Adrenal gland (tissue), 12 donors: ENCODE data around the gene RHOU. TPM values are rescaled to one million over a fixed set of nuclear protein-coding genes. Genes with fewer than 3 reads are reported as not detected.

ENCODE experiments used
- DNase-seq, 7 donors: peaks; one replicate each; pipeline ENCODE4 v3.0.0-alpha.2; 2019 to 2020
- H3K27ac ChIP-seq, 5 donors: fragments of 200-600 bp; sonication (generic) in 4 of 5; 1 replicate in 3 of 5; 2 replicates in 2 of 5; pipeline versions ENCODE4 v1.5.1 to v1.8.0; 2016 to 2020; ENCODE audit warnings: mild to moderate bottlenecking in 1 of 5
- H3K27me3 ChIP-seq: fragments of 200-600 bp; 2 replicates; pipeline ENCODE4 v1.8.0; 2021
- H3K36me3 ChIP-seq, 2 donors: fragments of 200-600 bp; replicated peaks in 1 of 2; 1 replicate in 1 of 2; 2 replicates in 1 of 2; pipeline versions ENCODE4 v1.5.1 to v1.8.0; 2018 to 2022
- H3K4me1 ChIP-seq, 2 donors: fragments of 200-600 bp; replicated peaks in 1 of 2; 1 replicate in 1 of 2; 2 replicates in 1 of 2; pipeline versions ENCODE4 v1.5.1 to v1.8.0; 2018 to 2021
- H3K4me3 ChIP-seq, 4 donors: fragments of 200-600 bp; sonication (generic) in 3 of 4; one replicate each; pipeline ENCODE4 v1.5.1; 2016 to 2018
- H3K9me3 ChIP-seq, 3 donors: fragments of 200-600 bp; sonication (generic) in 1 of 3; replicated peaks in 1 of 3; 1 replicate in 2 of 3; 2 replicates in 1 of 3; pipeline versions ENCODE4 v1.5.1 to v1.8.0; 2016 to 2021
- POLR2A ChIP-seq, 2 donors: fragments of 450-650 bp; IDR thresholded peaks; one replicate each; pipeline ENCODE4 v1.6.1; 2017; ENCODE audit warnings: antibody characterized with exemption in 2 of 2, mild to moderate bottlenecking in 2 of 2, moderate library complexity in 1 of 2
- WGBS, 4 donors: extraction: QIAGEN DNeasy Blood & Tissue Kit in 2 of 4; methylation state at CpG; one replicate each; pipeline versions ENCODE4 v1.1.5 to v1.1.7; 2013 to 2017; 5-methylcytosine and 5-hydroxymethylcytosine counted together
- intact Hi-C, 2 donors: fragments of 100-400 bp; cut with DNase I; formaldehyde crosslinking; loops; one replicate each; pipeline versions ENCODE4 v1.14.1 to v1.15.0; 2022 to 2023
- polyA plus RNA-seq, 3 donors: library from polyadenylated mRNA; stranded (reverse); fragments of 200-250 nt in 2 of 3; fragments of 350-450 nt in 1 of 3; fragmentation: Illumina TruSeq in 1 of 3; extraction: RNeasy Lipid Tissue Mini Kit (QIAGEN cat#74804) in 1 of 3; gene quantifications; one replicate each; pipeline ENCODE4 v1.2.3, GENCODE V29; 2013 to 2014
- total RNA-seq, 9 donors: library from RNA; depleted of rRNA in 4 of 9; stranded (reverse); fragments of >200 nt in 4 of 9; fragments of 120-200 nt in 1 of 9; fragmentation: NEBNext Ultra II Directional in 1 of 9; extraction: Animal tissue kit (Norgen Biotek cat#: 25700) in 1 of 9; gene quantifications; one replicate each; pipeline versions ENCODE4 v1.1.0 to v1.2.4, GENCODE V29; 2013 to 2023
- TF ChIP-seq, protein P1 (sequence below), 6 experiments: fragments of 450-650 bp in 4 of 6; fragments of 200-600 bp in 2 of 6; sonication (generic) in 1 of 6; IDR thresholded peaks; 1 replicate in 5 of 6; 2 replicates in 1 of 6; pipeline versions ENCODE4 v1.5.1 to v1.8.0; 2016 to 2021; ENCODE audit warnings: antibody characterized with exemption in 6 of 6, mild to moderate bottlenecking in 2 of 6, moderate library complexity in 1 of 6
- donor health status: healthy with polysubstance abuse.
- donor health status: Bipolar disorder and iron deficiency.
- donor health status: DM: yes; HTN: yes; CAD: no.
- donor health status: DM: no; HTN: no; CAD: no.
- donor health status: DM: no; HTN: no; CAD: no.
- donor health status: DM: yes; HTN: yes; CAD: no.

Gene RHOU
- total and polyA plus RNA-seq, 12 donors: 6.1 to 35.1 (median 13.7) TPM

DNA sequence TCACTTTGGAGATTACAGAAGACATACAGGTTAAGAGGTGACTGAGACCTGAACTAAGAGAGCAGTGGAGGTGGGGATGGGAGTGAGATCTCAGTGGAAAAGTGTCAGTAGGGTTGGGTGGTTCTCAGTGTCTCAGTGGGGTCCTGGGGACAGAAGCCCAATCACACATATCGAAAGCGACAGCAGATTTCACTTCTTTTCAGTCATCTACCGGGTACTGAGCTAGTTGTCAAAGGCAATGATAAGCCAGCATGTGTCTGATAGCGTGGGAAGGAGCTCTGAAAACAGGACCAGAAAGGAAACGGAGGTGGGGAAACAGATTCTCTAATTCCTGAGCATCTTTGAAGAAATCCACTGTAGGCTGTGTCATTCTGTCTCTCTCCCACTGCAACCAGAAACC, 59.5 kb downstream of the RHOU start:
- DNase-seq: no peak
- intact Hi-C loops: no loop called here

DNA sequence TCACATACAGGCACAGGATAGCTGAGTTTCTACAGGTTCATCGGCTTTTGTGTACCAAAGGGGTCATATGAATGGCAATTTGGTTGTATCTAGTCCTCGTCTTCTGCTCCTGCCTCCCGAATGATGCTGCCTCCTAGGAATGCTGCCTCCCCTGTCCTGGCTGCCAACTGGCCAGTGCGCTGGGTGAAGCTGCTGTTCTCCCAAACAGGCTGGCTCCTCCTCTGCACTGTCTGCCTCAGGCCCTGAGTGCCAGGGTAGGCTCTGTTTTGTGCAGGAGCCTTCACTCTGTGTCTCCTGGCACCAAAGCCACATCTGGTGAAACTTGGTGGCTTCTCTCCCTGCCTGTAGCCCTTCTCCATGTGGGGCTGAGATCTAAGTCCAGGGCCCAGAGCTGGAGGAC, 60.3 kb downstream of the RHOU start:
- Histone ChIP-seq H3K4me3 (no peak overlapping the region), H3K36me3 (no peaks in the 10 kb centered on the region), H3K9me3 (no peaks in the 10 kb centered on the region), H3K27me3 (no peaks in the 10 kb centered on the region), H3K4me1 (peaks cover 0 to 2% of the 10 kb centered on the region in 2 donors), H3K27ac (no peak overlapping the region)
- DNase-seq: no peak
- 66 to 81% (median 77%) methylated on average over 4 of the region's 4 CpGs for WGBS, 4 donors
- TF ChIP-seq, protein P1, sequence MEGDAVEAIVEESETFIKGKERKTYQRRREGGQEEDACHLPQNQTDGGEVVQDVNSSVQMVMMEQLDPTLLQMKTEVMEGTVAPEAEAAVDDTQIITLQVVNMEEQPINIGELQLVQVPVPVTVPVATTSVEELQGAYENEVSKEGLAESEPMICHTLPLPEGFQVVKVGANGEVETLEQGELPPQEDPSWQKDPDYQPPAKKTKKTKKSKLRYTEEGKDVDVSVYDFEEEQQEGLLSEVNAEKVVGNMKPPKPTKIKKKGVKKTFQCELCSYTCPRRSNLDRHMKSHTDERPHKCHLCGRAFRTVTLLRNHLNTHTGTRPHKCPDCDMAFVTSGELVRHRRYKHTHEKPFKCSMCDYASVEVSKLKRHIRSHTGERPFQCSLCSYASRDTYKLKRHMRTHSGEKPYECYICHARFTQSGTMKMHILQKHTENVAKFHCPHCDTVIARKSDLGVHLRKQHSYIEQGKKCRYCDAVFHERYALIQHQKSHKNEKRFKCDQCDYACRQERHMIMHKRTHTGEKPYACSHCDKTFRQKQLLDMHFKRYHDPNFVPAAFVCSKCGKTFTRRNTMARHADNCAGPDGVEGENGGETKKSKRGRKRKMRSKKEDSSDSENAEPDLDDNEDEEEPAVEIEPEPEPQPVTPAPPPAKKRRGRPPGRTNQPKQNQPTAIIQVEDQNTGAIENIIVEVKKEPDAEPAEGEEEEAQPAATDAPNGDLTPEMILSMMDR (IDR thresholded peaks at IDR 0.05): no peak
- no peak for TF ChIP-seq POLR2A (IDR thresholded peaks at IDR 0.05)
- intact Hi-C loops: no loop called here

More for the DNA sequence above, 59.5 kb downstream of the RHOU start:
- Histone ChIP-seq H3K36me3 (no peaks in the 10 kb centered on the region), H3K27me3 (no peaks in the 10 kb centered on the region), H3K27ac (no peak overlapping the region), H3K4me3 (no peak overlapping the region), H3K9me3 (no peaks in the 10 kb centered on the region), H3K4me1 (no peaks in the 10 kb centered on the region)
- 88 to 97% (median 92%) methylated on average over 5 of the region's 5 CpGs for WGBS, 4 donors
- TF ChIP-seq, protein P1 (IDR thresholded peaks at IDR 0.05): no peak
- no peak for TF ChIP-seq POLR2A (IDR thresholded peaks at IDR 0.05)

Other genes starting within 250 kb of the RHOU start
- gene RNF187, start 248.1 kb upstream of the RHOU start, total RNA-seq: 100 to 1,000 TPM in 6 of 9 donors, 10 to 100 TPM in 3; 21.9 to 306 (median 223) TPM
- 100 to 1,000 TPM in 1 of 3 donors, 10 to 100 TPM in 2; 35.3 to 110 (median 40.6) TPM for gene RNF187, start 248.1 kb upstream of the RHOU start, polyA plus RNA-seq